ENCODE measurements around the gene PAPPA2.

GRCh38 chr1:176515310-176515709, 52.3 kb downstream of the PAPPA2 start:
- no peak for TF ChIP-seq POLR2A (IDR thresholded peaks at IDR 0.05; ENCODE audit: low read depth, low read length)
- TF ChIP-seq TAF1 (IDR thresholded peaks at IDR 0.05; ENCODE audit: borderline replicate concordance, low read depth, low read length) = no peak
